ENCODE data around the gene TMEM163. TPM values are rescaled to one million over a fixed set of nuclear protein-coding genes. Genes with fewer than 3 reads are reported as not detected.

Gene TMEM163
- total and polyA plus RNA-seq, 8 donors: 0.58 to 16.7 (median 3.2) TPM; not detected in 1

DNA sequence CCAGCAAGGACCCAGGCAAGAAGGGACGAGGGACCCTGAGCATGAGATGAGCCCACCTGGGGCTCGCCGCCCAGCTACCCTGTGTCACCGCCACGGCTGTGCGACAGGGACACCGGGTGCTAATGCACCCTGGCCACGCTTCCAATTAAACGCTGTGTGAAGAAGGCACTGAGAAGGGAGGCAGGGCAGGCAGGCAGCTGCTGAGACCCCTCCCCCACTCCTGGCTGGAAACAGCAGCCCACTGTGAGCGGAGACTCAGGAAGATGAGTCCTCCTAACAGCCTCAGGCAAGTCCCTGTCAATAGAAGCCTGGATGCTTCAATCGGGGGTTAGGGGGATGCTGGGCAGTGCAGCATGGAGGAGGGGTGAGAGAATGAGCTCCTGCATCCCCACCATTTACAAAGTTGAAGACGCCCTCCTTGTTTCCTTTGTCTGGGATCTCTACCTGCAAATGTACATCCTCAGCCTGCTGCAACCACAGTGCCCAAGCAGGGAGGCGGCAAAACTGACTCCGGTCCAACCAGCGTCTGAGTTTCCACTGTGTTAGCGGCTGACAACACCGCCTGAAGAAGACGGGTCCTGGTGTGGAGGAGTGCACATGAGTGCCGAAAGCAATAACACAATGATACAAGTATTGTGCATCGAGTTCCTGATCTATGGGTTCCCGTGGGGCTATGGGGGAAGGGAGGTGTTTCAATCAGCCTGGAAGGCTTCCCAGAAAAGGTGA is 12.8 kb downstream of the TMEM163 start:
- no peak for DNase-seq
- peaks cover 0 to 15% (median 8%) of the 10 kb centered on the region in 4 donors for H3K4me1 ChIP-seq
- no peaks in the 10 kb centered on the region for H3K36me3 ChIP-seq
- intact Hi-C loops (cut with DNase I; ENCODE audit: low total_unique reads): no loop called here
- peaks cover 0 to 23% (median 0%) of the 10 kb centered on the region in 3 donors for H3K27me3 ChIP-seq
- H3K4me3 ChIP-seq: no peak overlapping the region
- WGBS, 5 donors: 73 to 87% (median 84%) methylated on average over 19 to 21 of the region's 21 CpGs
- no peaks in the 10 kb centered on the region for H3K9me3 ChIP-seq
- TF ChIP-seq POLR2AphosphoS5 (IDR thresholded peaks at IDR 0.05): no peak
- TF ChIP-seq, protein P1, sequence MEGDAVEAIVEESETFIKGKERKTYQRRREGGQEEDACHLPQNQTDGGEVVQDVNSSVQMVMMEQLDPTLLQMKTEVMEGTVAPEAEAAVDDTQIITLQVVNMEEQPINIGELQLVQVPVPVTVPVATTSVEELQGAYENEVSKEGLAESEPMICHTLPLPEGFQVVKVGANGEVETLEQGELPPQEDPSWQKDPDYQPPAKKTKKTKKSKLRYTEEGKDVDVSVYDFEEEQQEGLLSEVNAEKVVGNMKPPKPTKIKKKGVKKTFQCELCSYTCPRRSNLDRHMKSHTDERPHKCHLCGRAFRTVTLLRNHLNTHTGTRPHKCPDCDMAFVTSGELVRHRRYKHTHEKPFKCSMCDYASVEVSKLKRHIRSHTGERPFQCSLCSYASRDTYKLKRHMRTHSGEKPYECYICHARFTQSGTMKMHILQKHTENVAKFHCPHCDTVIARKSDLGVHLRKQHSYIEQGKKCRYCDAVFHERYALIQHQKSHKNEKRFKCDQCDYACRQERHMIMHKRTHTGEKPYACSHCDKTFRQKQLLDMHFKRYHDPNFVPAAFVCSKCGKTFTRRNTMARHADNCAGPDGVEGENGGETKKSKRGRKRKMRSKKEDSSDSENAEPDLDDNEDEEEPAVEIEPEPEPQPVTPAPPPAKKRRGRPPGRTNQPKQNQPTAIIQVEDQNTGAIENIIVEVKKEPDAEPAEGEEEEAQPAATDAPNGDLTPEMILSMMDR (IDR thresholded peaks at IDR 0.05): no peak
- TF ChIP-seq POLR2A (IDR thresholded peaks at IDR 0.05): no peak
- no peak for TF ChIP-seq EP300 (IDR thresholded peaks at IDR 0.05)
- no peak overlapping the region for H3K27ac ChIP-seq

DNA sequence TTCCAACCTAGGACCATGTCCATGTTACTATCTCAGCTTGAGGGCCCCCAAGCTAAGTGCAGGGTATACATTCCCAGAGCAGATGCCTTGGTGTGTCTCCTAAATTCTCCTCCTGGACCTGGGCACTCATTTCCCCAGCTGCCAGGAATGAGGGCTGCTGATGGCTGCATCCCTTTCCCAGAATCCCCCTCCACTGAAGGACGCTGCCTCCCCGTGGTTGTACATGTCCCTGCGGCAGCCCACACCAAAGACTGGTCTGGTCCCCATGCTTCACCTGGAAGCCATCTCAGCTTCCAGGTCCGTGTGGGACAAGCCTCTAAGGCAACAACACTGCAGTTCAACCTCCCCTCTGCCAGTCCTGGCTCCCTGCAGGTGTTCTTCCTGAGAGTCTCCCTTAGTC is 14.6 kb downstream of the TMEM163 start:
- no peaks in the 10 kb centered on the region for H3K9me3 ChIP-seq
- no peak overlapping the region for H3K4me3 ChIP-seq
- peaks cover 0 to 15% (median 8%) of the 10 kb centered on the region in 4 donors for H3K4me1 ChIP-seq
- DNase-seq: no peak
- H3K36me3 ChIP-seq: no peaks in the 10 kb centered on the region
- intact Hi-C loops (cut with DNase I; ENCODE audit: low total_unique reads): no loop called here
- TF ChIP-seq EP300 (IDR thresholded peaks at IDR 0.05): no peak
- TF ChIP-seq, protein P1 (IDR thresholded peaks at IDR 0.05): no peak
- WGBS, 5 donors: 79 to 90% (median 84%) methylated on average over 4 of the region's 4 CpGs
- H3K27me3 ChIP-seq: peaks cover 0 to 17% (median 0%) of the 10 kb centered on the region in 3 donors
- H3K27ac ChIP-seq: no peak overlapping the region

DNA sequence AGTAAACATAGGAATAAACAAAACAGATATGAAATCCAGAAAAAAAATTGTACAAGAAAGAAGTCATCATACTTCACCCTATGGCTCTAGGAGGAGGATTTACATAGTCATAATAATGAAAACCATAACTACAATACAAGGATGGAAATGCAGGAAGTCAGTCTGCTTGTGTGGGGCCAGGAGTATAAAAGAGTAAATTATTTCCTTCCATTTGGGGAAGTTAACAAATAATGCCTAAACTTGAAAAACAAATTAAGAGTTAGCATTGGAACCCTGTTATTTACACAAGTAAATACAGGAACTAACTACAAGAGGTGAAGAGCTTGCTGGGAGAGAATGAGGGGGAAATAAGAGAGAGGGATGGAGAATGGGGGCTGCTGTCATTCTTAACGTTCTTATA is 15.4 kb downstream of the TMEM163 start:
- H3K4me1 ChIP-seq: peaks cover 0 to 15% (median 8%) of the 10 kb centered on the region in 4 donors
- TF ChIP-seq EP300 (IDR thresholded peaks at IDR 0.05): no peak
- TF ChIP-seq POLR2A (IDR thresholded peaks at IDR 0.05): no peak
- TF ChIP-seq, protein P1 (IDR thresholded peaks at IDR 0.05): no peak
- TF ChIP-seq POLR2AphosphoS5 (IDR thresholded peaks at IDR 0.05): no peak
- H3K4me3 ChIP-seq: no peak overlapping the region
- H3K9me3 ChIP-seq: no peaks in the 10 kb centered on the region
- H3K36me3 ChIP-seq: no peaks in the 10 kb centered on the region
- no peak overlapping the region for H3K27ac ChIP-seq
- intact Hi-C loops (cut with DNase I; ENCODE audit: low total_unique reads): no loop called here
- peaks cover 0 to 17% (median 0%) of the 10 kb centered on the region in 3 donors for H3K27me3 ChIP-seq
- DNase-seq: no peak
- WGBS, 5 donors: 38 to 55% (median 41%) methylated on average over 1 of the region's 1 CpG

DNA sequence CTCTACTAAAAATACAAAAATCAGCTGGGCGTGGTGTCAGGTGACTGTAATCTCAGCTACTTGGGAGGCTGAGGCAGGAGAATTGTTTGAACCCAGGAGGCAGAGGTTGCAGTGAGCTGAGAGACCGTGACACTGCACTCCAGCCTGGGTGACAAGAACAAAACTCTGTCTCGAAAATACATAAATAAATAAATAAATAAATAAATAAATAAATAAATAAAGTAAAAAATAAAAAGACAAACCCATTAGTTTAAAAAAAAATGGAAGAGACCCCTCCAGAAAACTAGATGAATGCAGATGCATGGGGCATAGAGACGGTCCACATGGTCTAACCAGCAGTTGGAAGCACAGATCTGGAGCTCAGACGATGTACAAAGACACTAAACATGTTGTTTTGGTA is 18.1 kb downstream of the TMEM163 start:
- intact Hi-C loops (cut with DNase I; ENCODE audit: low total_unique reads): no loop called here
- Histone ChIP-seq H3K27ac (no peak overlapping the region), H3K4me3 (no peak overlapping the region), H3K36me3 (no peaks in the 10 kb centered on the region), H3K9me3 (no peaks in the 10 kb centered on the region), H3K4me1 (no peaks in the 10 kb centered on the region), H3K27me3 (peaks cover 0 to 12% (median 0%) of the 10 kb centered on the region in 3 donors)
- WGBS, 5 donors: 92 to 97% (median 94%) methylated on average over 5 of the region's 5 CpGs
- TF ChIP-seq EP300 (IDR thresholded peaks at IDR 0.05) (no peak), POLR2AphosphoS5 (IDR thresholded peaks at IDR 0.05) (no peak), POLR2A (IDR thresholded peaks at IDR 0.05) (no peak)
- TF ChIP-seq, protein P1 (IDR thresholded peaks at IDR 0.05): no peak
- no peak for DNase-seq

Measured in stomach (tissue), 9 donors.